Lower leg skin (tissue), 4 donors: ENCODE results near the gene FARP1. TPM values are rescaled to one million over a fixed set of nuclear protein-coding genes. Genes with fewer than 3 reads are reported as not detected.

Experiments
- DNase-seq, 2 donors: peaks; one replicate each; pipeline ENCODE4 v3.0.0-alpha.2; 2019; ENCODE audit warnings: low spot score in 2 of 2
- H3K4me3 ChIP-seq: fragments of 200-600 bp; sonication (generic); 2 replicates; pipeline ENCODE4 v1.5.1; 2017; ENCODE audit warnings: mild to moderate bottlenecking, low read depth; ENCODE audit not compliant: poor library complexity, severe bottlenecking
- CTCF ChIP-seq, 3 donors: fragments of 450-650 bp; IDR thresholded peaks; one replicate each; pipeline ENCODE4 v1.5.1; 2016; ENCODE audit warnings: antibody characterized with exemption in 3 of 3, mild to moderate bottlenecking in 3 of 3, moderate library complexity in 2 of 3
- POLR2A ChIP-seq, 2 donors: fragments of 450-650 bp; IDR thresholded peaks; one replicate each; pipeline ENCODE4 v1.6.1; 2016 to 2017; ENCODE audit warnings: antibody characterized with exemption in 2 of 2, mild to moderate bottlenecking in 1 of 2, moderate library complexity in 1 of 2
- WGBS, 2 donors: methylation state at CpG; one replicate each; pipeline ENCODE4 v1.1.5; 2018; 5-methylcytosine and 5-hydroxymethylcytosine counted together
- intact Hi-C: fragments of 100-400 bp; cut with DNase I; formaldehyde crosslinking; loops from one replicate; pipeline ENCODE4 v1.15.0; 2023; ENCODE audit warnings: low total_unique reads
- total RNA-seq, 4 donors: library from RNA; depleted of rRNA; stranded (reverse); fragments of >200 nt; gene quantifications; one replicate each; pipeline ENCODE4 v1.1.0, GENCODE V29; 2016

The FARP1 gene
- total RNA-seq, 4 donors from 2014 or later: 4.9 to 26.2 (median 13.3) TPM

GRCh38 chr13:98443329-98443728 is 300.4 kb downstream of the FARP1 start:
- TF ChIP-seq POLR2A (IDR thresholded peaks at IDR 0.05) (no peak), CTCF (IDR thresholded peaks at IDR 0.05) (no peak)
- H3K4me3 ChIP-seq: no peak overlapping the region
- peak in 1 of 2 donors; percentile 94 for DNase-seq
- intact Hi-C loops: no loop called here
- WGBS, 2 donors: 19 to 27% methylated on average over 11 of the region's 11 CpGs

GRCh38 chr13:98443800-98444325 is 301.0 kb downstream of the FARP1 start:
- TF ChIP-seq POLR2A (IDR thresholded peaks at IDR 0.05) (no peak), CTCF (IDR thresholded peaks at IDR 0.05) (no peak)
- intact Hi-C loops: no loop called here
- no peak overlapping the region for H3K4me3 ChIP-seq
- WGBS, 2 donors: 85 to 86% methylated on average over 21 of the region's 21 CpGs
- no peak for DNase-seq

- DNase-seq: no peak
- intact Hi-C loops: no loop called here
- H3K4me3 ChIP-seq: no peak overlapping the region
- no peak for TF ChIP-seq CTCF (IDR thresholded peaks at IDR 0.05)
- TF ChIP-seq POLR2A (IDR thresholded peaks at IDR 0.05): no peak
- 93 to 96% methylated on average over 16 of the region's 16 CpGs for WGBS, 2 donors
Observed at GRCh38 chr13:98444381-98444780, 301.5 kb downstream of the FARP1 start.

- 22 to 25% methylated on average over 14 to 17 of the region's 18 CpGs for WGBS, 2 donors
- intact Hi-C loops: loop anchor here (5.0 kb wide), 1 partner anchor 227 kb away; no protein-coding TSS in a partner anchor
- no peak overlapping the region for H3K4me3 ChIP-seq
- DNase-seq: peak in 1 of 2 donors; percentile 96
- TF ChIP-seq POLR2A (IDR thresholded peaks at IDR 0.05) (no peak), CTCF (IDR thresholded peaks at IDR 0.05) (peak in 1 of 3 donors; percentile 91)
Observed at GRCh38 chr13:98445340-98446233, 302.7 kb downstream of the FARP1 start.

GRCh38 chr13:98446234-98446621 is 303.3 kb downstream of the FARP1 start:
- H3K4me3 ChIP-seq: no peak overlapping the region
- WGBS, 2 donors: 81% methylated on average over 6 to 7 of the region's 11 CpGs
- DNase-seq: no peak
- intact Hi-C loops: loop anchor here (5.0 kb wide), 1 partner anchor 226 kb away; no protein-coding TSS in a partner anchor
- no peak for TF ChIP-seq POLR2A (IDR thresholded peaks at IDR 0.05)

GRCh38 chr13:98447130-98447529 is 304.2 kb downstream of the FARP1 start:
- no peak overlapping the region for H3K4me3 ChIP-seq
- no peak for DNase-seq
- 89 to 92% methylated on average over 5 of the region's 5 CpGs for WGBS, 2 donors
- intact Hi-C loops: loop anchor here (5.0 kb wide), 1 partner anchor 225 kb away; no protein-coding TSS in a partner anchor
- TF ChIP-seq CTCF (IDR thresholded peaks at IDR 0.05) (no peak), POLR2A (IDR thresholded peaks at IDR 0.05) (no peak)
